GM20000 (cell line): Measurements from ENCODE around the gene PHLPP1.

Source experiments
- DNase-seq: peaks from one replicate; pipeline ENCODE4 v3.0.0; 2012; ENCODE audit warnings: low spot score
- TF ChIP-seq, protein P1 (sequence below): IDR thresholded peaks from 2 replicates; pipeline ENCODE4 v1.5.1; 2012; ENCODE audit warnings: mild to moderate bottlenecking, control low read depth; ENCODE audit errors: extremely low read depth, missing control alignments

The PHLPP1 gene

DNA sequence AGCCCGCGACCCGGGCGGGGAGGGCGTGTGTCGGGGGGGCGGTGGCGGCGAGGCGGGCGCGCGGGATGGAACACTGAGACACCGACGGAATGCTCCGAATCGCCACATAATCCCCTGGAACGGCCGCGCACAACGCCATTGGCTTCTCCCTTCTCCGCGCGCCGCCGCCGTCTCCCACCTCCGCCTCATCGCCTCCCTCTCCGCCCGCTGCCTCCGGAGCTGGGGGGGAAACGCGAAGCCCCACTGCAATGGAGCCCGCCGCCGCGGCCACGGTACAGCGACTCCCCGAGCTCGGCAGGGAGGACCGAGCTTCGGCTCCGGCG, at the start of gene PHLPP1:
PHLPP1 (plus strand) TSS at position 106 of the 323 bp plus-strand sequence; CDS start at position 249, 143 bp downstream.
- TF ChIP-seq, protein P1, sequence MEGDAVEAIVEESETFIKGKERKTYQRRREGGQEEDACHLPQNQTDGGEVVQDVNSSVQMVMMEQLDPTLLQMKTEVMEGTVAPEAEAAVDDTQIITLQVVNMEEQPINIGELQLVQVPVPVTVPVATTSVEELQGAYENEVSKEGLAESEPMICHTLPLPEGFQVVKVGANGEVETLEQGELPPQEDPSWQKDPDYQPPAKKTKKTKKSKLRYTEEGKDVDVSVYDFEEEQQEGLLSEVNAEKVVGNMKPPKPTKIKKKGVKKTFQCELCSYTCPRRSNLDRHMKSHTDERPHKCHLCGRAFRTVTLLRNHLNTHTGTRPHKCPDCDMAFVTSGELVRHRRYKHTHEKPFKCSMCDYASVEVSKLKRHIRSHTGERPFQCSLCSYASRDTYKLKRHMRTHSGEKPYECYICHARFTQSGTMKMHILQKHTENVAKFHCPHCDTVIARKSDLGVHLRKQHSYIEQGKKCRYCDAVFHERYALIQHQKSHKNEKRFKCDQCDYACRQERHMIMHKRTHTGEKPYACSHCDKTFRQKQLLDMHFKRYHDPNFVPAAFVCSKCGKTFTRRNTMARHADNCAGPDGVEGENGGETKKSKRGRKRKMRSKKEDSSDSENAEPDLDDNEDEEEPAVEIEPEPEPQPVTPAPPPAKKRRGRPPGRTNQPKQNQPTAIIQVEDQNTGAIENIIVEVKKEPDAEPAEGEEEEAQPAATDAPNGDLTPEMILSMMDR = no peak
- peak; percentile 81 for DNase-seq

DNA sequence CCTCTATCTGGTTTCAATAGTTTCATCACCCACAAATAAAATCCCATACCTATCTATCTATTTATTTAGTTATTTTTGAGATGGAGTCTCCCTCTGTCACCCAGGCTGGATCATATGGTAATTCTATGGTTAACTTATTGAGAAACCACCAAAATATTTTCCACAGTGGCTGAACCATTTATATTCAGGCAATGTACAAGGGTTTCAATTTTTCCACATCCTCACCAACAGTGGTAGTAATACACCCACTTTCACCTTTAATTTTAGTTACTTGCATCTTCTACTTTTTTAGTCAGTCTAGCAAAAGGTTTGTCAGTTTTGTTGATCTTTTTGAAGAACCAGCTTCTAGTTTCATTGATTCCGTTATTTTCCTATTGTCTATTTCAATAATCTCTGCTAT, 46.1 kb upstream of the PHLPP1 start:
- TF ChIP-seq, protein P1 = no peak
- no peak for DNase-seq

DNA sequence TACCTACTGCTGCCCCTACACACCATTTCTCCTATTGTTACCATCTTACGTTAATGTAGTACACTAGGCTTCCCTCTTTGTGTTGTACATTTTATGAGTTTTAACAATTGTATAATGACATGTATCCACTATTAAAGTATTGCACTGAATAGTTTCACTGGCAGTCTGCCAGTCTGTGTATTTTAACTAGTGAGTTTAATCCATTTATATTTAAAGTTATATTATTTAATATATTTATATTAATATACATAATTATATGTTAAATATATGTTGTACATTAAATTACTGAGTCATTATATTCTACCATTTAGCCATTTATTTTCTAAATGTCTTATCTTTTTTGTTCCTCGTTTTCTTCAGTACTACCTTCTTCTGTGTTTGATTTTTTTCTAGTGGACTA, 44.8 kb upstream of the PHLPP1 start:
- DNase-seq = no peak
- TF ChIP-seq, protein P1 = no peak

- TF ChIP-seq, protein P1 = no peak
- DNase-seq = no peak
These were observed 42.7 kb upstream of the PHLPP1 start for GRCh38 chr18:62672600-62672999.

DNA sequence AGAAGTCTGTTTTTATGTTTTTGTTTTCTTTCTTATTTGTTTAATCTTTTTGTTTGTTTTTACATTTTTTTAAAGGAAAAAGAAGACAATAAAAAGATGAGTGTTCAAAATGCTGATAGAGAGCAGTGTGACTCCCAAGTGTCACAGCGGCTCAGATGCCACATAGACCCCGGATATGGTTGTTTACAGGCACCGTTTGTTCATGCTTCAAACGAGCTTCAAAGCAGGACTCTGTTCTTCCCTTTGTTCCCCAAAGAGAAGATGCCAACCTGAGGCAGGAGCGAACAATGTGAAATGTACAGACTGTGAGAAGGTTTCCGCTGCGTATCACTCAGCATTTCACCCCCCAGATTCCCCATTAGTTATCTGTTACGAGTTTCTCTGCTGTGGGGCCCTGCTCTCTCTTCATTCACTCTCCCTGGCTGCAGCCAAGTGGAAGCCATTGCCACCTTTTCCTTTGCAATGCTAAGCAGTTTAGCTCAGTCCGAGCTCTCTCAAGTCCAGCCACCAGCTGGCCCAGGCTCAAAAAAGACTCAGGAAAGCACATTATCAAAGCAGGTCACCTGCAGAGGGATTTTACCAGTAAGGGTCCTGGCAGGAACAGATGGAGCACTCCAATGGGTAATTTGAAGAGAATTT, 36.4 kb upstream of the PHLPP1 start:
- DNase-seq = no peak
- TF ChIP-seq, protein P1 = no peak

DNA sequence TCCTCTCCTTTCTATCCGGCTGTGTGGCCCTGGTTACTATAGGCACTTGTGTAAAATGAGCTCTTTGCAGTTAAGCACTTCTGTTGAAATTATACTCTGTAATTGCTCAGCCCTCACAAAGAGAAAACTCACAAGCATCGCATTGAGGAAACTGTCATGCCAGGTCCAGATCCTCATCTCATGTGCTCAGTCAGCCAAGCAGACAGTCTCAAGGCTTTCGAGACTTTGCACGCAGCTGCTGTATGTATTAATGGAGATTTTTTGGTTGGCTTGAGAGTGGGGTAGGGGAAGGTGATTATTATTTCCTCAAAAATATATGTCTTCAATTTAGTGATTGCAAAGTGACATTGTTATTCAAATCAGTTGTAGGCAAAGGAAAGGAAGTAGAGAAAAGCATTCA, 33.0 kb upstream of the PHLPP1 start:
- no peak for DNase-seq
- TF ChIP-seq, protein P1 = no peak

GRCh38 chr18:62683935-62684334, 31.4 kb upstream of the PHLPP1 start:
- TF ChIP-seq, protein P1 = no peak
- DNase-seq = no peak
